ENCODE measurements around the gene GSS. TPM values are rescaled to one million over a fixed set of nuclear protein-coding genes. Genes with fewer than 3 reads are reported as not detected.

GSS gene
- total RNA-seq, 1 experiment from 2014 or later, result 83.6 TPM

DNA sequence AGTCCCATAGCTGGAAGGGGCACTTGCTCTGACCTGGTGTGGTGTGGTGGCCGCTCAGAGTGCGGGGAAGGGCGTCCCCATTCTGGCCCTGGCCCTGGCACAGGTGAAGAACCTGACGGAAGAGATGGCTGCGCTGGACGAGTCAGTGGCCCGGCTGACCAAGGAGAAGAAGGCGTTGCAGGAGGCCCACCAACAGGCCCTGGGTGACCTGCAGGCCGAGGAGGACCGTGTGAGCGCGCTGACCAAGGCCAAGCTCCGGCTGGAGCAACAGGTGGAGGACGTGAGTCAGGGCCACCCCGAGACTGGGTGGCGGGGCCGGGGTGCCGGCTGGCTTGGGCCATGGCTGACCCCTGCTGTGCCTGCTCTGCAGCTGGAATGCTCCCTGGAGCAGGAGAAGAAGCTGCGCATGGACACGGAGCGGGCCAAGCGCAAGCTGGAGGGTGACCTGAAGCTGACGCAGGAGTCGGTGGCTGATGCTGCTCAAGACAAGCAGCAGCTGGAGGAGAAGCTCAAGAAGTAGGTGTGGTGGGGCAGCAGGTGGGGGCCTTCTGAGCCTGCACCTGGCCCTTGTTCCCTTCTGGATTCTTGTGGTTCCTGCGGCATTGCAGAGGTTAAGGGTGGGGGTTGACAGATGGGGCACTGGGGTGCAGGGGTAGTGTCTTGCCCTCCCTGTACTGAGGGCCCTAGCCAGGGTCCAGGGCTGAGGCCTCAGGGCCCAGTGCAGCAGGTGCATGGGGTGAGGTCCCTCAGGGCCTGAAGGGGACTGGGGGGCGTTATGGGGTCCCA is 40.8 kb upstream of the GSS start:
- H2AFZ ChIP-seq (ENCODE audit: low read depth, low read length, poor library complexity, severe bottlenecking), result no peak overlapping the region
- ChIA-PET CTCF (no interaction called here), RAD21 (ENCODE audit: low non-redundant PET in 1 of 2, low total read pairs in 2 of 2, uncharacterized antibody in 2 of 2, unreplicated experiment in 2 of 2) (no interaction called here), POLR2A (no interaction called here)
- TF ChIP-seq YY1 (IDR thresholded peaks at IDR 0.05; ENCODE audit: extremely low read depth, insufficient replicate concordance, low read depth, low read length) (no peak), ATF3 (IDR thresholded peaks at IDR 0.05) (no peak), TCF7L2 (IDR thresholded peaks at IDR 0.05; ENCODE audit: borderline replicate concordance, extremely low read depth, insufficient read depth, insufficient read length) (no peak), EZH2 (IDR thresholded peaks at IDR 0.05) (no peak), SP1 (IDR thresholded peaks at IDR 0.05; ENCODE audit: low read depth) (no peak), ZFX (IDR thresholded peaks at IDR 0.05) (no peak), FOSL1 (IDR thresholded peaks at IDR 0.05; ENCODE audit: low read depth) (no peak), CBX3 (IDR thresholded peaks at IDR 0.05; ENCODE audit: low read depth) (no peak), SRF (IDR thresholded peaks at IDR 0.05; ENCODE audit: low read depth) (no peak), POLR2A (IDR thresholded peaks at IDR 0.05; ENCODE audit: borderline replicate concordance, extremely low read depth, insufficient read depth, insufficient read length) (no peak), CEBPB (IDR thresholded peaks at IDR 0.05; ENCODE audit: low read depth) (no peak), ELF1 (IDR thresholded peaks at IDR 0.05; ENCODE audit: borderline replicate concordance, low read depth) (no peak), EGR1 (IDR thresholded peaks at IDR 0.05; ENCODE audit: low read depth) (no peak), POLR2AphosphoS5 (IDR thresholded peaks at IDR 0.05; ENCODE audit: low read depth, low read length) (no peak), EZH2phosphoT487 (IDR thresholded peaks at IDR 0.05; ENCODE audit: borderline replicate concordance) (no peak), ZNF274 (IDR thresholded peaks at IDR 0.05; ENCODE audit: low read depth, low read length) (no peak)
- TF ChIP-seq, protein P1, sequence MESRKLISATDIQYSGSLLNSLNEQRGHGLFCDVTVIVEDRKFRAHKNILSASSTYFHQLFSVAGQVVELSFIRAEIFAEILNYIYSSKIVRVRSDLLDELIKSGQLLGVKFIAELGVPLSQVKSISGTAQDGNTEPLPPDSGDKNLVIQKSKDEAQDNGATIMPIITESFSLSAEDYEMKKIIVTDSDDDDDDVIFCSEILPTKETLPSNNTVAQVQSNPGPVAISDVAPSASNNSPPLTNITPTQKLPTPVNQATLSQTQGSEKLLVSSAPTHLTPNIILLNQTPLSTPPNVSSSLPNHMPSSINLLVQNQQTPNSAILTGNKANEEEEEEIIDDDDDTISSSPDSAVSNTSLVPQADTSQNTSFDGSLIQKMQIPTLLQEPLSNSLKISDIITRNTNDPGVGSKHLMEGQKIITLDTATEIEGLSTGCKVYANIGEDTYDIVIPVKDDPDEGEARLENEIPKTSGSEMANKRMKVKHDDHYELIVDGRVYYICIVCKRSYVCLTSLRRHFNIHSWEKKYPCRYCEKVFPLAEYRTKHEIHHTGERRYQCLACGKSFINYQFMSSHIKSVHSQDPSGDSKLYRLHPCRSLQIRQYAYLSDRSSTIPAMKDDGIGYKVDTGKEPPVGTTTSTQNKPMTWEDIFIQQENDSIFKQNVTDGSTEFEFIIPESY (IDR thresholded peaks at IDR 0.05; ENCODE audit: extremely low read depth, insufficient replicate concordance, low read length), result no peak
- H3K79me2 ChIP-seq (ENCODE audit: insufficient read depth, low read length), result no peaks in the 10 kb centered on the region
- ATAC-seq (no peak), DNase-seq (ENCODE audit: low read depth, low spot score) (no peak)
- no peak overlapping the region for H3K9ac ChIP-seq (ENCODE audit: low read length)
- no peaks in the 10 kb centered on the region for H3K27me3 ChIP-seq (ENCODE audit: insufficient read depth, low read length)
- BruUV-seq (replicated peaks), result no TSS peak
- H3K4me3 ChIP-seq (replicated peaks in 1 of 2; ENCODE audit: low read depth in 1 of 2, low read length in 2 of 2), result no peak overlapping the region
- peaks cover 0 to 2% of the 10 kb centered on the region in 2 experiments; a peak in 2 of 4 replicates for H3K36me3 ChIP-seq (ENCODE audit: control insufficient read depth in 1 of 2, insufficient read depth in 2 of 2, low read length in 2 of 2)
- H3K9me2 ChIP-seq (ENCODE audit: insufficient read depth), result no peaks in the 10 kb centered on the region
- H3K4me1 ChIP-seq (ENCODE audit: control insufficient read depth in 1 of 2, insufficient read depth in 2 of 2, low read length in 2 of 2), result no peaks in the 10 kb centered on the region
- no peak overlapping the region for H3K4me2 ChIP-seq (ENCODE audit: low read length)
- H4K20me1 ChIP-seq (ENCODE audit: insufficient read depth), result no peaks in the 10 kb centered on the region
- H3K9me3 ChIP-seq (ENCODE audit: control insufficient read depth in 1 of 2, insufficient read depth in 1 of 2, low read depth in 1 of 2, low read length in 2 of 2), result no peaks in the 10 kb centered on the region
- intact Hi-C loops (cut with micrococcal nuclease), result no loop called here
- no peak overlapping the region for H3K27ac ChIP-seq (ENCODE audit: low read depth, low read length)

All from HCT116 (cell line).